HG02610 (cell line): ENCODE measurements around the gene RAB40C.
A peak's percentile ranks its signal among the peaks of the same experiment; 100 is the strongest.

Source experiments
- ATAC-seq: cut with Tn5 transposase; IDR thresholded peaks from one replicate; pipeline ENCODE4 v1.9.1; 2021; ENCODE audit warnings: mild to moderate bottlenecking, moderate library complexity; ENCODE audit not compliant: unreplicated experiment

The RAB40C gene, protein sequence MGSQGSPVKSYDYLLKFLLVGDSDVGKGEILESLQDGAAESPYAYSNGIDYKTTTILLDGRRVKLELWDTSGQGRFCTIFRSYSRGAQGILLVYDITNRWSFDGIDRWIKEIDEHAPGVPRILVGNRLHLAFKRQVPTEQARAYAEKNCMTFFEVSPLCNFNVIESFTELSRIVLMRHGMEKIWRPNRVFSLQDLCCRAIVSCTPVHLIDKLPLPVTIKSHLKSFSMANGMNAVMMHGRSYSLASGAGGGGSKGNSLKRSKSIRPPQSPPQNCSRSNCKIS

GRCh38 chr16:589658-590187 lies at the start of gene RAB40C:
RAB40C (plus strand) TSS chr16:590066; CDS start chr16:590292, 226 bp downstream.
- peak; percentile 73 for ATAC-seq

GRCh38 chr16:540645-541340 lies 49.1 kb upstream of the RAB40C start:
- no peak for ATAC-seq

GRCh38 chr16:543301-544164 lies 46.3 kb upstream of the RAB40C start:
- no peak for ATAC-seq

GRCh38 chr16:544517-544916 lies 45.3 kb upstream of the RAB40C start:
- ATAC-seq = no peak

- ATAC-seq = no peak
Observed at GRCh38 chr16:546909-547770, 42.7 kb upstream of the RAB40C start.

GRCh38 chr16:548586-548985 lies 41.3 kb upstream of the RAB40C start:
- ATAC-seq = no peak

DNA sequence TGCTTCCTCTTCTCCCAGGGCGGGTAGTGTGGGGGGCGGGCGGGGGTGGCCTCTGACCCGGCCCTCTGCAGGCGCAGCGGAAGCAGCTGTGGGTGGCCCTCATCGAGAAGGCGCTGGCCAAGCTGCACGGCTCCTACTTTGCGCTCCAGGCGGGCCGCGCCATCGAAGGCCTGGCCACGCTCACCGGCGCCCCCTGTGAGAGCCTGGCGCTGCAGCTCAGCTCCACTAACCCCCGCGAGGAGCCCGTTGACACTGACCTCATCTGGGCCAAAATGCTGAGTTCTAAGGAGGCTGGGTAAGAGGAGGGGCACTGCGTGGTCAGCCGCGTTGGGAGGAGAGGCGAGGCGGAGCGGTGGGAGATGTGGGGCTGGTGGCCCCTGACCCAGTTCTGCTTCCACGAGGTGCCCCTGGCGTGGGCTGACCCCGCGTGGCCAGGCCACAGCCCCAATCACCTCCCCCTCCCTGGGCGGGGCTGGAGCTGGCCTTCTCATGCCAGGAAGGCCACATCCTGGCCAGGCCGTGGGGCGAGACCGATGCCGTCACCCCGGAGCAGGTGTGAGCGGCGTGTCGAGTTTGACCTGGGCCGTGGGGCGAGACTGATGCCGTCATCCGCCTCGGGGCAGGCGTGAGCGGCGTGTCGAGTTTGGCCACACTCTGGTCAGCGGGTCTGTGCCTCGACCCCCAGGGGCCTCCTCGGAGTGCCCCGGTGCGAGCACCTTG lies 40.2 kb upstream of the RAB40C start:
- no peak for ATAC-seq

DNA sequence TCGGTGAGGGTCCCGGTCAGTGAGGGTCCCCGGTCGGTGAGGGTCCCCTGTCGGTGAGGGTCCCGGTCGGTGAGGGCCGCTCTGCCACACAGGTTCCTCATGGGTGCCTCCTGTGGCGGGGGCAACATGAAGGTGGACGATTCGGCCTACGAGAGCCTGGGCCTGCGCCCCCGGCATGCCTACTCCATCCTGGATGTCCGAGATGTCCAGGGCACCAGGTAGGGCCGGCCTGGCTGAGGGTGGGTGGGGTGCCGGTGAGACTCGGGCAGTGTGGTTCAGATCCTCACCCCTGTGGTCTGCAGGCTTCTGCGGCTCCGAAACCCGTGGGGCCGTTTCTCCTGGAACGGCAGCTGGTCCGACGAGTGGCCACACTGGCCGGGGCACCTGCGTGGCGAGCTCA lies 38.7 kb upstream of the RAB40C start:
- no peak for ATAC-seq

GRCh38 chr16:552171-552570 lies 37.7 kb upstream of the RAB40C start:
- no peak for ATAC-seq

- no peak for ATAC-seq
Observed at GRCh38 chr16:553601-554296, 36.1 kb upstream of the RAB40C start.

DNA sequence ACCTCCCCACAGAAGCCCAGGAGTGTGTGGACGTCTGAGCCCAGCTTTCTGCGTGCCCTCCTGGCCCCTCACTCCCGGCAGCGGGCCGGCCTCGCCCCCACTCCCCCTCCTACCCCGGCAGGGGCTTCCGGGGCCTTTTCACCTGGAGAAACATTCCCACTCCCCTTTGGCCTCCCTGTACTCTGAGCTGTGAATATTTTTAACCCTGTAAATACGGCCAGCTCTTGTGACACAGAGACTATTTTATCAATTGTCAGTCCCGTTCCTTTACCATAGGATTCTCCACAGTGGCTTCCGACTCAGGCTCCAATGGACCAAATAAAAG lies 35.6 kb upstream of the RAB40C start:
- ATAC-seq = no peak

DNA sequence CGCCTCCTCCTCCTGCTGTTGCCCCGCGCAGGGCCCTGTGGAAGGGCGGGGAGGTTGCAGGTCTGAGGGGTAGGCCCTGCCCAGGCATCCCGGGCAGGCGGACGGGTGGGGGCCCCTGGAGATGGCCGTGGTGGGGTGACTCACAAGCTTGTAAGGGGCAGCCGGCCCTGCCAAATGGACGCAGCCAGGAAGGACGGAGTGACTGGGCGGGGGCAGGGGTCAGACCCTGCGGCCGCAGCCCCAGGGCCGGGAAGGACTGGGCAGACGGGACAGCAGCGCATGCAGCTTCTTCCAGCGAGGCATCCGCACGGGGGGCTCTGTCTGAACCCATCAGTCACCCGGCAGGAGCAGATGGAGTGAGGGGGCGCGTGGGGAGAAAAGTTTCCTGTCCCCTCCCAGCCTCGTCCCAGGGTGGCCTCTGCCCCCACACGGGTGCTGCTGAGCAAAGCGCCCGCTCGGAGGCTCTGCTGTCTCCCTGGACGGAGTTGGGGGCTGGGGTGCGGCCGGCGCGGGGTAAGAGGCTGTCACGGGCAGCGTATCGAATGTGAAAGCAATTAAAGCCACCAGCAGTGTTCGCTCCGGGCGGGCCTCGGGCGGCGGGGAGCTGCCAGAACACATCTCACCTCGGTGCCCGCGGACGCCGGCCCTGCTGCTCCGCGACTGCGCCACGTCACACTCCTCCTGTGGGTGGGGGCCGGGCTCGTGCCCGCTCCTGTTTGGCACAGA lies 35.1 kb upstream of the RAB40C start:
- no peak for ATAC-seq

- ATAC-seq = no peak
Observed at GRCh38 chr16:555528-556473, 34.1 kb upstream of the RAB40C start.

GRCh38 chr16:556474-557173 lies 33.2 kb upstream of the RAB40C start:
- no peak for ATAC-seq

DNA sequence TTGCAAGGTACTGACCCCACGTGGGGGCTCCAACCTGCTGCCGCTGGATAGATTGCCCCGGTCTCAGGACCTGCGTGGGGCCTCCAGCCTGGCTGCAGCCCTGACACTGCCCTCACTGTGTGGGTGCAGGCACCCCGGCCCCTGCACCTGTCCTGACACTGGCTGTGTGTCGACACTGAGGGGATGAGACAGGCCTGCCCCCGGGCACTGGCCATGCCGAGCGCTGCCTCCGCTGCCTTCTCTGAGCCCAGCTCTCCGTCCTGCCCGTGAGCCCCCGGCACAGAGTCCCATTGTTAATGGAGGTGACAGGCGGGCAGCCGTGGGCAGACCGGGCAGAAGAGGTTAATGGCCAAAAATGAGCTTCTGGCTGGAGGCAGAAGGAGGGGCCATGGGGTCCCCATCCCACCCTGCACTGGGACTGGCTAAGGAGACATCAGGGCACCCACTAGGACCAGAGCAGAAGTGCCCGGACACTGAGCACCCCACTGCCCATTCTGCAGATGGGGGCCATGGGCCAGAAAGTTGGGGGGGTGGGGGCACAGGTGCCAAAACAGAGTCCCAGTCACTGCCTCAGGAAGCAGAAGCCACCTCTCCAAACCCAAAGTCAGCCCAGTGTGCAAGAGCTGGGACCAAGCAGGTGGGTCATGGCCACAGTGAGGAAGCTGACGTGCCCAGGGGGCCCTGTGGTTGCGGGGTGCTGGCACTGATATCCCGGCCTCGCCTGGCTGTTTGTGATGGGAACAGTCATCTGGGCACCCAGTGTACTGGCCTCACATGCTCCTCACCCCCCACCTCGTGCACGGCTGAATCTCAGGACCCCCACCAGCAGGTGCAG lies 32.2 kb upstream of the RAB40C start:
- no peak for ATAC-seq
